GM12874 (cell line): ENCODE measurements around the gene ELOVL5.

ENCODE experiments used
- TF ChIP-seq, protein P1 (sequence below): IDR thresholded peaks from 2 replicates; pipeline ENCODE4 v1.5.1; 2011; ENCODE audit warnings: low read depth, mild to moderate bottlenecking, control low read depth, low read length, moderate library complexity; ENCODE audit not compliant: insufficient read depth

Gene ELOVL5

DNA sequence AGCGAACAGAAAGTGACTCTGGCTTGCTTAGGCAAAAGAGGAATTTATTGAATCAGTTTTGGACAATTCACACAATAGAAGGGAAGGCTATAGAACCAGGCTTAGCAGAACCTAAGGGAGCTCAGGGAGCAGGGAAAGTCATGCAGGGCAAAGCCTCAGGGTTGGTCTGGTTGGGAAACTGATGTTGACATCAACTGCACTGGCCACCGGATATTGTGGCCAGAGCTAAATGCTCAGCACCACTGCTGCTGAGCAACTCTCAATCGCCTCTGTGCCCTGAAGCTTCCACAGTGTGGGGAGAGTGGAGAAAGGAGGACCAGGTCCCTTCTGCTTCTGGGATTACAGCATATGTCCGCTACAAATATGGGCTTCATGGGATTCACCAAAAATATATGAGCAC is 106.8 kb downstream of the ELOVL5 start:
- TF ChIP-seq, protein P1, sequence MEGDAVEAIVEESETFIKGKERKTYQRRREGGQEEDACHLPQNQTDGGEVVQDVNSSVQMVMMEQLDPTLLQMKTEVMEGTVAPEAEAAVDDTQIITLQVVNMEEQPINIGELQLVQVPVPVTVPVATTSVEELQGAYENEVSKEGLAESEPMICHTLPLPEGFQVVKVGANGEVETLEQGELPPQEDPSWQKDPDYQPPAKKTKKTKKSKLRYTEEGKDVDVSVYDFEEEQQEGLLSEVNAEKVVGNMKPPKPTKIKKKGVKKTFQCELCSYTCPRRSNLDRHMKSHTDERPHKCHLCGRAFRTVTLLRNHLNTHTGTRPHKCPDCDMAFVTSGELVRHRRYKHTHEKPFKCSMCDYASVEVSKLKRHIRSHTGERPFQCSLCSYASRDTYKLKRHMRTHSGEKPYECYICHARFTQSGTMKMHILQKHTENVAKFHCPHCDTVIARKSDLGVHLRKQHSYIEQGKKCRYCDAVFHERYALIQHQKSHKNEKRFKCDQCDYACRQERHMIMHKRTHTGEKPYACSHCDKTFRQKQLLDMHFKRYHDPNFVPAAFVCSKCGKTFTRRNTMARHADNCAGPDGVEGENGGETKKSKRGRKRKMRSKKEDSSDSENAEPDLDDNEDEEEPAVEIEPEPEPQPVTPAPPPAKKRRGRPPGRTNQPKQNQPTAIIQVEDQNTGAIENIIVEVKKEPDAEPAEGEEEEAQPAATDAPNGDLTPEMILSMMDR = no peak

DNA sequence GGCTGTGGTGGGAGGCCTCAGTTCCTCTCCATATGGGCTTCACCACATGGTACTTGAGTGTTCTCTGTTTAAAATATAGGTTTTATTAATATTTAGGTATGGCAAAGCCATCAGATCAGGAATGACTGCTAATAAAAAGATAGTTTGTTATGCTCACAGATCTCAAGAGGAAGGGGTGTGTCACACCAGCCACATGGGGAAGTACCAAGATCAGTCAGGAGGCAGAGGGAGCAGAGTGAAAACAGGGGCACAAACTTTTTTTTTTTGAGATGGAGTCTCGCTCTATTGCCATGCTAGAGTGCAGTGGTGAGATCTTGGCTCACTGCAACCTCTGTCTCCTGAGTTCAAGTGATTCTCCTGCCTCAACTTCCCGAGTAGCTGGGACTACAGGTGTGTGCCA is 108.0 kb downstream of the ELOVL5 start:
- TF ChIP-seq, protein P1 = no peak

DNA sequence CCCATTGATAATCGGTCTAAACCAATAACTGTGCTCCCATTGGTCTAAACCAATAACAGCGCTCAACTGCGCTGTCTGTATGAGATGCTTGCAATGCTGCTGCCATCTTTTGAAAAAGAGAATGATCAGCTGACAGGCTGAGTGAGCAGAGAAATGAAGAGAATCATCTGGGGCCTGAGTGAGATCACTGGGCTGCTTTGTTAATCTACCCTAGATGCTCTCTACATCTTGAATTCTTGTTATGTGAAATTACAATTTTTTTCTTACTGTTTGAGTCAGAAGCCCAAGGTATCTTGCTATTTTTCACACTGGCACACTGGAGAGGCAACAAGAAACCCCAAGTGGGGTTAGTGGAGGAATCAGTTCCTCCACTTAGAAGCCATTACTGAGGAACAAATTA is 108.6 kb downstream of the ELOVL5 start:
- TF ChIP-seq, protein P1 = no peak

DNA sequence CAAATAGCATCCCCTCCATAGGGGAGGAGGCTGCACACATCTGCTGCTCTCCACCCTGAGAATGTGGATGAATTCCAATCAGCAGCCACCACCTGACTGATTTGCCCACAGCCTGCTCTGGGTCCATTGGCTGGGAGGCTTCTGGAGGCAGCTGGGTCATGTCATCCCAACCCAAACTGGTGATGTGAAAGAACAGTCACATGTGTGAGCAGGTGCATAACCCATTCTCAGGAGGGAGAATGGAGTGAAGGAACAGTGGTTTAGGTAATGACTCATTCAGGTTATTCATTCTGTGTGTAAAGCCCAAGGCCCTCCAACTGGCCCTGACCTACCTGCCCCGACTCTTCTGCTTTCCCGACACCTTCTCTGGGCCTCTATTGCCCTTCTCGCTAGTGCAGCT is 109.2 kb downstream of the ELOVL5 start:
- TF ChIP-seq, protein P1 = no peak

DNA sequence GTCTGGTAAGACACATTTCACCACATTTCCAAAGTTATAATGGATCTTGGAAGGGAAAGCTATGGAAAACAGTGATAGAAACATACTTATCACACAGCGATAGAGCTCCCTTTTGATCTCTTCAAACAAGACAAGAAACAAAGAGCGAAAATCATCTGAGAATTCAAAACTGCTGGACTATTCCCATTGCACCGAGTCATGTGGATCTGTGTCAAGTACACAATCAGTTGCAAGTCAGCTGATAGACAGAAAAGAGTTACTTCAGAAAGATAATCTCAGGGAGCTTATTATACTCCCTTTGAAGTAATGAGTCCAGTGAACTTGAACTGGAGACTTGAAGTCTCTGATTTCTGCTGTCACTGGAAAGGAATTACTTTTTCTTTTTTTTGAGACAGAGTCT is 110.4 kb downstream of the ELOVL5 start:
- TF ChIP-seq, protein P1 = no peak

DNA sequence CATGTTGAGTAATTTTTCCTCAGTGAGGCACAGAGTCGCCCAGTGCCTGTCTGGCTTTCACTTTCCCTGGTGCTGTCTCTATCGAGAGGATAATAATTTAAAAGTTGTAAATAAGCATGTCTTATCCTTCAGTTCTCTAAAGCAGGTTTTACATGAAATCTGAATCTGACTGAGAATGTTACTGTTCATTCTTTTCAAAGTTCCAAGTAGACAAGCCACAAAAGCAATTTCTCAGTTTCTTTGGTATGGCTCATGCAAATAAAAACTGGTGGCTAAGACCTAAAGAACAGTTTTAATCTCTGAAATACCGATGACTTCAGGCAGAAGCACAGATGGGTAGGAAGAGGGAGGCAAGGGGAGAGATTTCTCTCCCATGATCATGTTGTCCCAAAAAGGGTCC is 112.5 kb downstream of the ELOVL5 start:
- TF ChIP-seq, protein P1 = no peak

DNA sequence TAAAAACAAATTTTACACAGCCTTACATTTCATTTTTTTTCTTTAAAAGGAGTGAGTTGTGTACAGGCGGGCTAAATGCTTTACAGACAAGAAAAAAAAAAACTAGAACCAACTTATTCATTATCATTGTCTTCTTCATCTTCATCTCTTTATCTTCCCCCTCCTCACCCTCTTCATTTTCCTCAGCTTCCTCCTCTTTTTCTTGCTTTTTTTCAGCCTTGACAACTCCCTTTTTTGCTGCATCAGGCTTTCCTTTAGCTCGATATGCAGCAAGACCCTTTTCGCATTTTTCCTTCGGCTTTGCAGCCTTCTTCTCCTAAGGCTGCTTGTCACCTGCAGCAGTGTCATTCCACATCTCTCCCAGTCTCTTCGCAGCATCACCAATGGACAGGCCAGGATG is 113.2 kb downstream of the ELOVL5 start:
- TF ChIP-seq, protein P1 = no peak

DNA sequence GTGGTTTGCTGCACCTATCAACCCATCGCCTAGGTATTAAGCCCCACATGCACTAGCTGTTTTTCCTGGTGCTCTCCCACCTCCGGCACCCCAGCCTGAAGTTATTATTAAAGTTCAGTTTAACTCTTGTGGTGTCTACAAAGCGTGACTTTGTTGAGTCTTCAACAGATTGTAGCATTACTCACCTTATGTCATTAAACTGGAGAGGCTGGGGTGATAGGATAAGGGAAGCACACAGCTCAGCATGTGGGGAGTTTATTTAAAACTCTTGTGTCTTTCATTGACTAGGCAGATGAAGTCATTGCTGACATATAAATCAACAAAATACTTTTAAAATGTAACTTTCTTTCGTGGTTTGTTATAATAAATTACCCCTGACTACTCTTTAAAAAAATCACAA is 115.4 kb downstream of the ELOVL5 start:
- TF ChIP-seq, protein P1 = no peak
